GM21717 (cell line): Measurements from ENCODE around the gene LY6G6F.
A peak's percentile ranks its signal among the peaks of the same experiment; 100 is the strongest.

Source experiments
- ATAC-seq: cut with Tn5 transposase; IDR thresholded peaks from one replicate; pipeline ENCODE4 v1.9.1; 2021; ENCODE audit warnings: mild to moderate bottlenecking, moderate library complexity; ENCODE audit not compliant: unreplicated experiment

The LY6G6F gene

GRCh38 chr6:31722173-31722572, 15.5 kb downstream of the LY6G6F start:
- no peak for ATAC-seq

GRCh38 chr6:31723245-31723979, 16.7 kb downstream of the LY6G6F start, which contains the start of gene MPIG6B:
MPIG6B (plus strand) TSS chr6:31723373; CDS start chr6:31723384, 11 bp downstream.
- no peak for ATAC-seq

GRCh38 chr6:31723980-31724691, 17.5 kb downstream of the LY6G6F start:
- no peak for ATAC-seq

- ATAC-seq: no peak
Observed at GRCh38 chr6:31725502-31726350, 19.1 kb downstream of the LY6G6F start.

- no peak for ATAC-seq
Observed at GRCh38 chr6:31727034-31727716, 20.5 kb downstream of the LY6G6F start.

- no peak for ATAC-seq
Observed at GRCh38 chr6:31727717-31728671, 21.3 kb downstream of the LY6G6F start.

- ATAC-seq: no peak
Observed at GRCh38 chr6:31728767-31729514, 22.3 kb downstream of the LY6G6F start, which contains the start of gene DDAH2. DDAH2 (minus strand) TSS chr6:31729299; CDS start chr6:31729161, 138 bp downstream.

- no peak for ATAC-seq
Observed at GRCh38 chr6:31729515-31729978, 22.9 kb downstream of the LY6G6F start.

- no peak for ATAC-seq
Observed at GRCh38 chr6:31729979-31730630, 23.4 kb downstream of the LY6G6F start.

- ATAC-seq: no peak
Observed at GRCh38 chr6:31730631-31731086, 24.0 kb downstream of the LY6G6F start.

GRCh38 chr6:31732029-31732428, 25.4 kb downstream of the LY6G6F start:
- ATAC-seq: no peak

GRCh38 chr6:31733734-31734133, 27.1 kb downstream of the LY6G6F start:
- no peak for ATAC-seq

- no peak for ATAC-seq
Observed at GRCh38 chr6:31734247-31734820, 27.7 kb downstream of the LY6G6F start.

GRCh38 chr6:31734821-31735406, 28.2 kb downstream of the LY6G6F start:
- ATAC-seq: no peak

- peak; percentile 24 for ATAC-seq
Observed at GRCh38 chr6:31736021-31736767, 29.5 kb downstream of the LY6G6F start, which contains the start of gene CLIC1. CLIC1 (minus strand) TSS chr6:31736530; CDS start chr6:31736300, 230 bp downstream.

- ATAC-seq: no peak
Observed at GRCh38 chr6:31736768-31737314, 30.2 kb downstream of the LY6G6F start.
